SK-N-MC (cell line): ENCODE results near the gene ASTN2.

Source experiments
- EZH2 ChIP-seq: fragments of 200-600 bp; sonication (generic); IDR thresholded peaks from one replicate; pipeline ENCODE4 v1.6.1; 2017; ENCODE audit warnings: antibody characterized with exemption
- FOXP2 ChIP-seq: optimal IDR thresholded peaks from 2 replicates; pipeline ENCODE3; 2011; ENCODE audit warnings: mild to moderate bottlenecking, moderate library complexity; ENCODE audit not compliant: insufficient read depth; ENCODE audit errors: extremely low read length, control extremely low read depth
- POLR2AphosphoS5 ChIP-seq: IDR thresholded peaks from 2 replicates; pipeline ENCODE4 v1.6.1; 2012; ENCODE audit warnings: mild to moderate bottlenecking, low read depth, low read length, borderline replicate concordance

- TF ChIP-seq POLR2AphosphoS5 (no peak), EZH2 (no peak), FOXP2 (no peak)
These were observed 288.0 kb downstream of the ASTN2 start for GRCh38 chr9:117126871-117127270.
